ENCODE measurements around the gene WNT8A. TPM values are rescaled to one million over a fixed set of nuclear protein-coding genes. Genes with fewer than 3 reads are reported as not detected.
A peak's percentile ranks its signal among the peaks of the same experiment; 100 is the strongest.

The WNT8A gene
- total and polyA plus RNA-seq, 2 of the 13 experiments (the other 11 are each of a cell fraction or from before 2014, with no cell fraction given) = not detected

GRCh38 chr5:138095100-138095907, 11.5 kb downstream of the WNT8A start (continued):
- TF ChIP-seq HNF1B (CRISPR knock-in tag; IDR thresholded peaks at IDR 0.05) = no peak
- no peak for TF ChIP-seq CEBPZ (IDR thresholded peaks at IDR 0.05; ENCODE audit: low read length)
- TF ChIP-seq SALL2 (CRISPR knock-in tag; IDR thresholded peaks at IDR 0.05) = no peak
- no peak for TF ChIP-seq REL (CRISPR knock-in tag; conservative IDR thresholded peaks at IDR 0.05)
- TF ChIP-seq REPIN1 (CRISPR knock-in tag; IDR thresholded peaks at IDR 0.05; ENCODE audit: borderline replicate concordance, low read depth) = 0 out of 2 replicates have a peak, but pooled peaks have one; percentile 23
- peak; percentile 79; the same call in 1 of the 2 replicates for TF ChIP-seq RERE (CRISPR knock-in tag; IDR thresholded peaks at IDR 0.05; ENCODE audit: low read depth)
- peak; percentile 96 for TF ChIP-seq GFI1 (CRISPR knock-in tag; IDR thresholded peaks at IDR 0.05; ENCODE audit: borderline replicate concordance)
- no peak for TF ChIP-seq RFX3 (CRISPR knock-in tag; IDR thresholded peaks at IDR 0.05)
- no peak for TF ChIP-seq ZSCAN21 (CRISPR knock-in tag; IDR thresholded peaks at IDR 0.05; ENCODE audit: borderline replicate concordance)
- TF ChIP-seq REST (IDR thresholded peaks at IDR 0.05; ENCODE audit: borderline replicate concordance in 1 of 2, low read depth in 1 of 2, low read length in 2 of 2) = no peak
- peak; percentile 41; the same call in 1 of the 2 replicates for TF ChIP-seq ZNF747 (CRISPR knock-in tag; IDR thresholded peaks at IDR 0.05; ENCODE audit: borderline replicate concordance)
- TF ChIP-seq ZNF83 (CRISPR knock-in tag; IDR thresholded peaks at IDR 0.05; ENCODE audit: borderline replicate concordance) = no peak
- TF ChIP-seq HCFC1 (IDR thresholded peaks at IDR 0.05; ENCODE audit: low read depth, low read length) = no peak
